ENCODE data around the gene CHL1. TPM values are rescaled to one million over a fixed set of nuclear protein-coding genes. Genes with fewer than 3 reads are reported as not detected.

CHL1 gene
- total RNA-seq, 4 donors from 2014 or later, result 1.6 to 61.1 (median 5.3) TPM

DNA sequence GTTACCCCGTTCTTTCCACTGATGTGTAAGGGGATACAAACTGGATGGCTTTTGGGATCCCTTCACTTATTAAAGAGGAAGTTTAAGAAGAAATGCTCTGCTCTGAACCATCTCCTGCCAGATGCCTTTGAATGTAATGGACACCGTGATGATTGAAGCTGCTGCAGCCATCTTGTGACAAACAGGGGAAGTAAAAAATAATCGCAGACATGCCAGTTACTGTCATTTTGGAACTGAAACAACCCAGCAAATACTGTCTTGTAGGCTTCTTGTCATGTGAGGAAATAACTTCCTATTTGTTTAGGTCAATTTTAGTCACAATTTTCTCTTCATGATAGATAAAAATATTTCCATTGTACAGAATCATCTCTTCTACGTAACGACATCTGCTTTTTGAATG is 224.0 kb downstream of the CHL1 start:
- no peak for DNase-seq
- no peak overlapping the region for H3K27ac ChIP-seq
- no peaks in the 10 kb centered on the region for H3K27me3 ChIP-seq
- no peaks in the 10 kb centered on the region for H3K36me3 ChIP-seq
- H3K4me1 ChIP-seq, result no peaks in the 10 kb centered on the region
- H3K9me3 ChIP-seq, result no peaks in the 10 kb centered on the region
- H3K4me3 ChIP-seq, result no peak overlapping the region
- TF ChIP-seq POLR2A (IDR thresholded peaks at IDR 0.05), result no peak
- TF ChIP-seq, protein P1, sequence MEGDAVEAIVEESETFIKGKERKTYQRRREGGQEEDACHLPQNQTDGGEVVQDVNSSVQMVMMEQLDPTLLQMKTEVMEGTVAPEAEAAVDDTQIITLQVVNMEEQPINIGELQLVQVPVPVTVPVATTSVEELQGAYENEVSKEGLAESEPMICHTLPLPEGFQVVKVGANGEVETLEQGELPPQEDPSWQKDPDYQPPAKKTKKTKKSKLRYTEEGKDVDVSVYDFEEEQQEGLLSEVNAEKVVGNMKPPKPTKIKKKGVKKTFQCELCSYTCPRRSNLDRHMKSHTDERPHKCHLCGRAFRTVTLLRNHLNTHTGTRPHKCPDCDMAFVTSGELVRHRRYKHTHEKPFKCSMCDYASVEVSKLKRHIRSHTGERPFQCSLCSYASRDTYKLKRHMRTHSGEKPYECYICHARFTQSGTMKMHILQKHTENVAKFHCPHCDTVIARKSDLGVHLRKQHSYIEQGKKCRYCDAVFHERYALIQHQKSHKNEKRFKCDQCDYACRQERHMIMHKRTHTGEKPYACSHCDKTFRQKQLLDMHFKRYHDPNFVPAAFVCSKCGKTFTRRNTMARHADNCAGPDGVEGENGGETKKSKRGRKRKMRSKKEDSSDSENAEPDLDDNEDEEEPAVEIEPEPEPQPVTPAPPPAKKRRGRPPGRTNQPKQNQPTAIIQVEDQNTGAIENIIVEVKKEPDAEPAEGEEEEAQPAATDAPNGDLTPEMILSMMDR (IDR thresholded peaks at IDR 0.05), result no peak

DNA sequence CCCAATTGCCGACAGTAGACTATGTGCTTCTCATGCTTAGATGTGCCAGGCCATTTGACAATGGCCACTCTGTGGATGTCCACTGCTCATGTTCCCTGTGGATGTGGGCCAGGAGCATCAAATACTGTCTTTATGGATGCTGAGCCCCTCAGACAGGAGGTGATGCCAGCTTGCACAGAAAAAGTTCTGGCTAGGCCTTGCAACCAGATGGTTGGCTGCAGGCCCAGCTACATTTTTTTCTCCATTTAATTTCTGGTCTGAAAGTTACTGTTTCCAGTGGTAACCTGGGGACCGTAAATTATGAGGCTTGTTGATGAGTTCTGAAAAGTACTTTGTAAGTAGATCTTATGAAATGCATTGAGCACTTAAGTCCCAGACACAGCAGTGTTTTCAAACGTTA is 228.5 kb downstream of the CHL1 start:
- H3K4me1 ChIP-seq, result no peaks in the 10 kb centered on the region
- TF ChIP-seq POLR2A (IDR thresholded peaks at IDR 0.05), result no peak
- TF ChIP-seq, protein P1 (IDR thresholded peaks at IDR 0.05), result no peak
- no peak for DNase-seq
- H3K9me3 ChIP-seq, result no peaks in the 10 kb centered on the region
- H3K27ac ChIP-seq, result no peak overlapping the region
- H3K27me3 ChIP-seq, result no peaks in the 10 kb centered on the region
- no peaks in the 10 kb centered on the region for H3K36me3 ChIP-seq
- H3K4me3 ChIP-seq, result no peak overlapping the region

DNA sequence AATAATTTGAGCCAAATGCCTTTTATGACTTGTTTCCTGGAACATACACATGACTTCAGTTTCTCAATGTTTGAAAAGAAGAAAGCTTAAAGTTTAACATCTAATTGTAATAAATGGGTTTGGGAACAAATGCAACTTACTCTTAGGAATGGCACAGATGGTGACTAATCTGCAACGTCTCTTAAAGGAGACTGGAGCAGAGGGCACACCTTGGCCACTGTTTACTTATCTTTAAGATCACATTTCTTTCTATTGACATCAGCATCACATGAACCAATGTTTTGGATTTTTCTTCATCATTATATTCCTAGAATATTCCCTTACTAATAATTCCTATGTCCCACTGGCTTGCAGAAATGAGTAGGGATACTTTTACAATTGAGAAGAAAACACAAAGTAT is 229.5 kb downstream of the CHL1 start:
- no peaks in the 10 kb centered on the region for H3K27me3 ChIP-seq
- H3K4me3 ChIP-seq, result no peak overlapping the region
- H3K36me3 ChIP-seq, result no peaks in the 10 kb centered on the region
- no peaks in the 10 kb centered on the region for H3K9me3 ChIP-seq
- H3K4me1 ChIP-seq, result no peaks in the 10 kb centered on the region
- TF ChIP-seq, protein P1 (IDR thresholded peaks at IDR 0.05), result no peak
- TF ChIP-seq POLR2A (IDR thresholded peaks at IDR 0.05), result no peak
- no peak for DNase-seq
- no peak overlapping the region for H3K27ac ChIP-seq

DNA sequence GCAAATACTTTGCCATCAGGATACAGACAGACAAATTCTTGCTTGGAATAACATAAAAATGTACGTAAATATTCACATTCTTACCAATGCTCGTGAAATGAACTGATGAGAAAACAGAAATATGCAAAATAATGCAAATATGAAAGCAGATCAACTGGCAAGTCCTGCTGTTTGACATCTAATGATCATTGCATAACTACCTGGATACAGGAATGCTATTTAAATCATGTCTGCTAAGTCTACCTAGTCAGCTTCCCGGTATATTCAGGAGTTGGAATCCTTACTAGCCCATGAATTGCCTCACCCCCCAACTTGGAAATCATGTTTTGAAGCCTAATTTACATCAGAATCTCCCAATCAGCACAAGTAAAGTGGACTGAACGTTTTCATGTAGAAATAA is 230.6 kb downstream of the CHL1 start:
- no peak overlapping the region for H3K4me3 ChIP-seq
- no peaks in the 10 kb centered on the region for H3K27me3 ChIP-seq
- TF ChIP-seq, protein P1 (IDR thresholded peaks at IDR 0.05), result no peak
- TF ChIP-seq POLR2A (IDR thresholded peaks at IDR 0.05), result no peak
- no peak overlapping the region for H3K27ac ChIP-seq
- H3K36me3 ChIP-seq, result no peaks in the 10 kb centered on the region
- H3K4me1 ChIP-seq, result no peaks in the 10 kb centered on the region
- H3K9me3 ChIP-seq, result no peaks in the 10 kb centered on the region
- DNase-seq, result no peak

DNA sequence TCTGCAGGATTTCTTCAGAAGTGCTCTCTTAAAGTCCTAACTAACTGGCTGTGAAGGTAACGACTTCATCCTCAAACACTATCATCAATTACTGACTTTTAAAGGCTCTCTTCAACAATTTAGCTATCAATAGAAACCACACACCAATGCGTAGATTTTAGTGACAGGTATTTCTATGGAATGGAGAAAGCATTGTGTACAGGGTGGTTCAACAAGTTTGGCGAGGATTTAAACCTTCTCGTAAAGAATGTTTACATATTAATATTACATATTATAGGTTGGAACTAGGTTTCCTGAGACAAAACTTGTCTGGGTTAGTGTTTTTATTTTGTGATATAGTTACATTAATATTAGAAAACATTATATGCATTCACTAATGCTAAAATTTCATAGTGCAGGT is 233.6 kb downstream of the CHL1 start:
- no peak for DNase-seq
- TF ChIP-seq, protein P1 (IDR thresholded peaks at IDR 0.05), result no peak
- TF ChIP-seq POLR2A (IDR thresholded peaks at IDR 0.05), result no peak
- Histone ChIP-seq H3K4me1 (no peaks in the 10 kb centered on the region), H3K27me3 (no peaks in the 10 kb centered on the region), H3K36me3 (no peaks in the 10 kb centered on the region), H3K4me3 (no peak overlapping the region), H3K27ac (no peak overlapping the region), H3K9me3 (no peaks in the 10 kb centered on the region)

DNA sequence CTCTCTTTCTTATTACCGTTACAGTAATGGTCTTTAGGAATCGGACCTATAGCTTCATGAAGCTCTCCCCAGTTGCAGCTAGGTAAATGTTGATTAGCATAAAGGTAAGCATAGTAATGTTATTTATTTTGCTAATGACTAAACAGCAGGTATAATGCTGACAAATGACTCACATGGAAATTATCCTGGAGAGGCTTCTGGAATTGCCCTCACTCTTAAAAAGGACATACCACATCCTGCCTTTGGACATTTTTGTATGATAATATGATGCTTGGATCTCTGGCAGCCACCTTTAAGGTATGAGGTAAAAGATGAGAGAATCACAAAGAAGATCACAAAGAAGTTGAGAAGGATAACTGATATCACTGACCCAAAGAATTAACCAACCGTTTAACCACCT is 238.6 kb downstream of the CHL1 start:
- no peak overlapping the region for H3K4me3 ChIP-seq
- no peaks in the 10 kb centered on the region for H3K27me3 ChIP-seq
- H3K4me1 ChIP-seq, result no peaks in the 10 kb centered on the region
- H3K9me3 ChIP-seq, result no peaks in the 10 kb centered on the region
- no peak overlapping the region for H3K27ac ChIP-seq
- TF ChIP-seq, protein P1 (IDR thresholded peaks at IDR 0.05), result no peak
- no peak for TF ChIP-seq POLR2A (IDR thresholded peaks at IDR 0.05)
- DNase-seq, result no peak
- no peaks in the 10 kb centered on the region for H3K36me3 ChIP-seq

All from Peyer's patch (tissue), 4 donors.